Measurements from ENCODE around the gene IL31RA.

DNA sequence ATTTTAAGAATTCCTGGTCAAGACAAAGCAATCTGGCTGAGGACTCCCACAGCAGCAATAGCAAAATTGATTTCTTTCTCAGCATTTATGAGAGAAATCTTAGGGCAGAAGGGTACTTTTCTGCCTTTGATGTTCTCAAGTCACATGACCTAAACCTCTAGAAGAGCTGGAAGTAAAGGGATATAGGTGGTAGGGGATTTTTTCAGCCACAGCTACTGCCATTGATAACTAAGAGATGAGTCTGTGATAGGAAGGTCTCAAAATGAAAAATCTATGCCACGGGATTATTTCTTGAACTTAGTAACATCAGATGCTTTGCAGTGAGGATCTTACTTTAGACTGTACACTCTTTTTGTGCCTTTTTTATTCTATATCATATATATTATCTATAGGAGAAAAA lies 108.1 kb downstream of the IL31RA start:
- TF ChIP-seq, protein P1, sequence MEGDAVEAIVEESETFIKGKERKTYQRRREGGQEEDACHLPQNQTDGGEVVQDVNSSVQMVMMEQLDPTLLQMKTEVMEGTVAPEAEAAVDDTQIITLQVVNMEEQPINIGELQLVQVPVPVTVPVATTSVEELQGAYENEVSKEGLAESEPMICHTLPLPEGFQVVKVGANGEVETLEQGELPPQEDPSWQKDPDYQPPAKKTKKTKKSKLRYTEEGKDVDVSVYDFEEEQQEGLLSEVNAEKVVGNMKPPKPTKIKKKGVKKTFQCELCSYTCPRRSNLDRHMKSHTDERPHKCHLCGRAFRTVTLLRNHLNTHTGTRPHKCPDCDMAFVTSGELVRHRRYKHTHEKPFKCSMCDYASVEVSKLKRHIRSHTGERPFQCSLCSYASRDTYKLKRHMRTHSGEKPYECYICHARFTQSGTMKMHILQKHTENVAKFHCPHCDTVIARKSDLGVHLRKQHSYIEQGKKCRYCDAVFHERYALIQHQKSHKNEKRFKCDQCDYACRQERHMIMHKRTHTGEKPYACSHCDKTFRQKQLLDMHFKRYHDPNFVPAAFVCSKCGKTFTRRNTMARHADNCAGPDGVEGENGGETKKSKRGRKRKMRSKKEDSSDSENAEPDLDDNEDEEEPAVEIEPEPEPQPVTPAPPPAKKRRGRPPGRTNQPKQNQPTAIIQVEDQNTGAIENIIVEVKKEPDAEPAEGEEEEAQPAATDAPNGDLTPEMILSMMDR (IDR thresholded peaks at IDR 0.05): no peak
- no peak for TF ChIP-seq POLR2A (IDR thresholded peaks at IDR 0.05)

Measured in lower leg skin (tissue), 3 donors.